HG03025 (cell line): ENCODE data around the gene SLC25A38.

Experiments
- ATAC-seq: cut with Tn5 transposase; IDR thresholded peaks from one replicate; pipeline ENCODE4 v1.9.1; 2021; ENCODE audit warnings: mild to moderate bottlenecking, moderate library complexity; ENCODE audit not compliant: unreplicated experiment, low FRiP score

Gene SLC25A38

GRCh38 chr3:39428745-39429201 lies 45.6 kb downstream of the SLC25A38 start:
- no peak for ATAC-seq

DNA sequence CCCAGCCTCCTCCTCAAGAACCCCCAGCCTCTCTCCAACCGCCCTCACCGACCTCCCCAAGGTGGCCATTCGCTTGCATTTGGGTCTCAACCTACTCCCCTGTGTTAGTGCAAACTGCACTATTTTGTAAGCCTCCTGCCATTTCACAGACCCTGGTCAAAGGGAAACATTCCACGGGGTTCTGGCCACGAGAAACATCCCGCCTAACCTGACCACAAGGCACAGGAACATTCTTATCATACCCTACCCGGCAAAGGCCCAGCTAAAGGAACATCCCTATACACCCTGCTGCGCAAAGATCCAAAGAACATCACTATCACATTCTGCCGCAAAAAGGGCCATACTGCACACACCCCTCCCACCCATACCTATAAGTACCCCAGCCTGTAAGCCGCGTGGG lies 46.3 kb downstream of the SLC25A38 start:
- ATAC-seq: no peak

DNA sequence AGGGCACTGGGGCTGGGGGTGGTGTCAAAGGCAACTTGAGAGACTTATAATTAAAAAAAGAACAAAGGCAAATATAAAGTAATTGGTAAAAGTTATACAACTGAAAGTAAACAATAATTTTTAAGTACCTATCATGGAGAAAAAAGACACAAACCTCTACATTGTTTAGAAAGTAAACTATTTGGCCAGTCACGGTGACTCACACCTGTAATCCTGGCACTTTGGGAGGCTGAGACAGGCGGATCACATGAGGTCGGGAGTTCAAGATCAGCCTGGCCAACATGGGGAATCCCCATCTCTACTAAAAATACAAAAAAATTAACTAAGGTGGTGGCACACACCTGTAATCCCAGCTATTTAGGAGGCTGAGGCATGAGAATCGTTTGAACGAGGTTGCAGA lies 49.2 kb downstream of the SLC25A38 start:
- no peak for ATAC-seq

DNA sequence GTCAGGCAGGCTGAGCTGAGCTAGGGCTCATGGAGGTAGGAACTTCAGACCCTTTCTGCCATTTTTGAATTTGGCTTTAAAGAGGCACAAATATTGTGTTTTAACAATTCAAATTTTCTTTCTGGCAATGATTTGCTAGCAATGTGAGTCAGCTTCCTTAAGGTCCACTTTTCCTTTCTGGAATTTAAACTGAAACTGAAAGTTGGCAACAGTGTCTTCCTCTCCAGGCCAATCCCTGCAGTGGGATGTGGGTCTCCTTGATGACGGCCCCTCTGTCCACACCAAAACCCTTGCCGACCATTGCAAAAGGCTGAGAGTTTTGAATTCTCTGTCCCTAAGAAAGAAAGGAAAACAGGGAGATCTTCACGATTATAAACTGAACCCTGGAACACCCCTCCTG lies 50.5 kb downstream of the SLC25A38 start:
- ATAC-seq: no peak

- ATAC-seq: no peak
Observed at GRCh38 chr3:39434574-39434973, 51.4 kb downstream of the SLC25A38 start.

DNA sequence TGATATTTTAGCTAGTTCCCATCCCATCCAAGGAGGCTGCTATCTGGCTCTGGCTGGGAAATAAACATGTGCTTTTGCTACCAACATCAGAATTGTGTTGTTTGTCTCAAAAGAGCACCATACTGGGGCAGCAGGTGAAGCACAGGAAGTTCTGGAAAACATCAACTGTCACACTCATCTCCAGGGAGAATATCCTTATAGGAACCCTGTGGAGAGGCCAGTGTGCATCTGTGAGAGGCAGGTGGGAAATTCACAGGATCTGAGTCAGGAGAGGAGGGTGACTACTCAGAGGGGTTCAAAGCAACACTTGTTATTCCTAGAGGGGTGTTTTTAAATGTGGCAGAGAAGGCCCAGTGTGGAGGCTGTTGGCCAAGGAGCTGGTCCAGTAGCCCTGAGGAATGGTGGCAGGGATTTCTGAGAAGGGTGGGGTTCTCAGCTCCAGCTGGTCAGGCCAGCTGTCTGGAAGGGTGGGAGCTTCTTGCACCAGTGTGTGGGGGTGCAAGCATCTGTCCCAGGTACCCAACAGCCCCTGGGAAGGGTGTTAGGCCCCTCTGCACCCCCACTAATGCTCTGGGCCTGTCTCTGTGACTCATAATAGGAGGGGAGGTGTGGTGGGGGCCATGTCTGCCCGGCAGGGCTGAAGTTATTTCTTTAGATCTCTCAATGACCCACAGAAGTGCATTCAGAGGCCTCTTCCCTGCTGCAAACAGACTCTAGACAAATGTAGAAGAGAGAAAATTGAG lies 52.0 kb downstream of the SLC25A38 start:
- no peak for ATAC-seq

DNA sequence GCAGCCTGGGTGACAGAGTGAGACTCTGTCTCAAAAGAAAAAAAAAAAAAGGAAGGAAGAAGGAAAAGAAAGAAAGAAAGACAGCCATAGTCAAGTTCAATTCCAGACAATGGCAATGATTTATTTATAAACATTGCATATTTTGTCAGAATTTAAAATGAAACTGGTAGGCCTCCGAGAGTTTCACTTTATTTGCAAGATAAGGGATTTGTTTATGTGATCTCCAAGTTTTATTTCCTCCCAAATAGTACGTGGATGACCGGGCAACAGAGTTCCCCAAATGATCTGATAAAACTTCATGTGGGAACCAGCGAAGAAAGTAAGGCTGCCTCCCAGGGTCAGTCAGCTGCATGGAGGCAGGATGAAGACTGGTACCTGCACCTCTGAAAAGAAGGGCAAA lies 55.7 kb downstream of the SLC25A38 start:
- no peak for ATAC-seq

- ATAC-seq: no peak
Observed at GRCh38 chr3:39440316-39440715, 57.1 kb downstream of the SLC25A38 start.

- ATAC-seq: no peak
Observed at GRCh38 chr3:39443530-39443929, 60.4 kb downstream of the SLC25A38 start.

DNA sequence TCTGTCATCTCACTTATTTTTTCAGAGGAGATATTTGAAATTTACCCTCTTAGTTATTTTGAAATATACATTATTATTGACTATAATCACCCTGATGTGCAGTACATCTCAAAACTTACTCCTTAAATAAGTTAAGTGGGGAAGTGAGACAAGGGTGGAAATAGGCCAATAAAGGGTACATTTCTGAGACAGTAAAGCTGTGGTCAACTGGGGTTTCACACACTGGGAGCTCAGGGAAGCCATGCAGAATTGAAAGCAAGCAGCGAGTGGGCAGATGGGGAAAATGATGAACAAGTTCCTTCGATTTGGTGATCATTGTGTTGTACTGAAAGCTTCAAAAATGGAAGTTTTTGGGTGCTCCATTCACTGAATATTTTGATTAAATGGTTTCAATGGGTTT lies 62.8 kb downstream of the SLC25A38 start:
- ATAC-seq: no peak

DNA sequence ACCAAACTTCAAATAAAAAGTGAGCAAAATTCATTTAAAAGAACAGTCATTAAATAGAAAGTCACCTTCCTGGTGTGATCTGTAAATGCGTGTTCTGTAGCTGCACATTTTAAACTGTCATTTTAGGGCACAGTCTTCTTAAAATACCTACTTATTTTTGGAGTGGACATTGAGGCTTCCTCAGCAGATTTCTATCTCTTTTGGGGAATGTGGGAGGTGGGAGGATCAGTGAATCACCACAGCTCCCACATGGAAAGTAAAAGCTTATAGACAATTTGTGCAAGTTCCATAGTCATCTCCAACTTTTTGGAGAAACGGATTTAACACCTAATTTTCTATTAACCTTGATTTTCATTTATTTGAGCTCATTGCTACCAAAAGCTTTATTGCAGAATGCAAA lies 63.3 kb downstream of the SLC25A38 start:
- ATAC-seq: no peak
